OCI-M1 (cell line): Measurements from ENCODE around the gene VTA1.
A peak's percentile ranks its signal among the peaks of the same experiment; 100 is the strongest.
"Not testable (repeated sequence)": the region's sequence is repeated elsewhere in the genome, so short reads cannot be mapped to it uniquely, and the experiment has no call there.

Source experiments
- DNase-seq: peaks from one replicate; lab custom pipeline; 2025; lab: John Stamatoyannopoulos, UW

Gene VTA1

GRCh38 chr6:142146828-142147662 lies at the start of gene VTA1, which contains the start of gene NMBR:
TSS of gene VTA1 (plus strand) at chr6:142147263. CDS start at chr6:142147288, 25 bp downstream.
TSS of gene NMBR (minus strand) at chr6:142147122. CDS start at chr6:142088658, 58,464 bp downstream.
- DNase-seq = peak; percentile 99

DNA sequence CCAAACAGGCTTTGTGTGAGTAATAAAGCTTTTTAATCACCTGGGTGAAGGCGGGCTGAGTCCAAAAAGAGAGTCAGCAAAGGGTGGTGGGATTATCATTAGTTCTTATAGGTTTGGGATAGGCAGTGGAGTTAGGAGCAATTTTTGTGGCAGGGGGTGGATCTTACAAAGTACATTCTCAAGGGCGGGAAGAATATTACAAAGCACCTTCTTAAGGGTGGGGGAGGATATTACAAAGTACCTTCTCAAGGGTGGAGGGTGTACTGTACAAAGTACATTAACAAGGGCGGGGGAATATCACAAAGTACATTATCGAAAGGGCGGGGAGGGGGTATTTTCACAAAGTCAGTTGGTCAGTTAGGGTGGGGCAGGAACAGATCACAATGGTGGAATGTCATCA lies 42.2 kb upstream of the VTA1 start:
- not testable (repeated sequence) for DNase-seq

DNA sequence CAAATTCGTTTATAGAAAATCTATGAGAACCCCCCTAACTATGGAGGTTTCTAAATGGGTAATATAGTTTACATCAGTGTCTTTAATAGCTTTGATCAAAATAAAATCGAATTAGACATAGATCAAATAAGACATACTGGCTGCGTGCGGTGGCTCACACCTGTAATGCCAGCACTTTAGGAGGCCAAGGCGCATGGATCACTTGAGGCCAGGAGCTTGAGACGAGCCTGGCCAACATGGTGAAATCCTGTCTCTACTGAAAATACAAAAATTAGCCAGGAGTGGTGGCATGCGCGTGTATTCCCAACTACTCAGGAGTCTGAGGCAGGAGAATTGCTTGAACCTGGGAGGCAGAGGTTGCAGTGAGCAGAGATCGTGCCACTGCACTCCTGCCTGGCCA lies 36.2 kb upstream of the VTA1 start:
- DNase-seq = not testable (repeated sequence)

DNA sequence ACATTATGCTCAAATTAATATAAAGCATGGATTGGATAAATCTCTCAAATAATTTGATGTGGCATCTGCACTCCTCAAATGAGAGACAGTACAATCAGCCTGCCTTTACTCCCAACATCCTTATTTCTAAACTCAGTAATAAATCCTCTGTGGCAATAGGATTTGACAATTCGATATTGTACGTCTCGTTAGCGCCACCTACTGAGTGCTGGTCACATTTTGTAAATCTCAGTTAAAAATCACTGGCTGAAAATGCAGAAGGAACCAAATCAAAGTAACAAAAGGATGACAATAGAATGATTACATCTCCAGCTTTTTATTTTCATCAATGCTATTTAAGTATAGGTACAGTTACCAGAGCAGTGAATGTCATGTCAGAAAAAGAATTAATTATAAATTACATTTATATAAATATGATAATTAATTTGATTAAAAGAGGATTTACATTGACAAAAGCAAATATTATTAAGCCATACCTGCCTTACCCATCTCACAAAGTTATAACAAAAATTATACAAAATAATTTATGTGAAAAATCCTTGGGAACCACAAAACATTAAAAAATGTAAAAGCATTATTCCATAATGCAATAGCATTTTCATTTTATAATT lies 34.5 kb upstream of the VTA1 start:
- peak; percentile 93 for DNase-seq

DNA sequence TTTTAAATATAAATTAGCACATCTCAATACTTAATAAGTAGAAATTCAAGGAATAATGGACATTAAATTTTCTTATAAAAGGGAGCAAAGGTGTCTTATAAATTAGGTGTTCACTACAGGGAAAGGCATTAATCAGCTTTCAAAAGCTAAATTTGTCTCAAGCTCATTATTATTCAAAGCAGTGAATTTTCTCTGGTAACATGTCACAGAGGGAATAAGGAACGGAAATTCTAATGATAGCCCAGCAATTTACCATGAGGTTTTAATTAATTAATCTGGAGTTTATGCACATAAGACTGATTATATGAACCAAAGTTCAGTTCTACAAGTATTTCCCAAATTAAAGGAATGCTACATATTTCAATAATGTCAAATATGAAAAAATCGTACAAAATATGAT lies 29.7 kb upstream of the VTA1 start:
- DNase-seq = no peak

GRCh38 chr6:142118328-142118727 lies 28.7 kb upstream of the VTA1 start:
- DNase-seq = no peak

DNA sequence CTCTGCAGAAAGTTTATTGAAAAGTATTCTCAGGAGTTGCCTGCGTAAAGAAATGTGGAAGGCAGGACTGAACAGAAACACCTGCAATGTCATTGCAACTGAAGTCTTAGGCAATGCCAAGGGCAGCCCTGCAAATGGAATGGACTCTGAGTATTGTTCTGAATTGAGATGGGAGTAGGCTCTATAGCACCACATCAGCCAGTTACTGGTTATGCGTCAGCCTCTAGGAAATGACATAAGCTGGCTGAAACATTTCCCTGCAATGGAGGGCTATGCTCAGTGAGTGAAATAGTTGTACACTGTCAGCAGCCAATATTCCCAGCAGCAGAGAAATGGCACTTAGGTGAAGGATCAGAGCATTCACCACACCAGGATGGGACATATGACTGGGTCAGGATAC lies 28.1 kb upstream of the VTA1 start:
- no peak for DNase-seq

GRCh38 chr6:142121342-142121741 lies 25.7 kb upstream of the VTA1 start:
- no peak for DNase-seq

DNA sequence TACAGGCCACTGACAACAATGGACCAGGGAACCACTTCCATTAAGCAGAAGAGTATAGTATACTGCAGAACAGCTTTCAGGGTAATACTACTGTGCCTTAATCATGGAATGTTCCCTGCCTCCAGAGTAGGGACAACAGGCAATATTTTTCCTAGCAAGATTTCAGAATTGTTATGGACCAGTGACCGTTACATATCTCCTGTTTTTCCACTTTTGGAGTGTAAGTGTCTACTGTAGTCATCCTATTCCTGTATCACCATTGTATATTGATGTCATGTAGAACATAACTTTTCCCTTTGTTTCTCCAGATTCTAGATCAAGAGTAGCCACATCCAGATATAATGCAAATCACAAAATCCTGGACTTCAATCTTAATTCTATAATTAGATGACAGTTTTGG lies 16.2 kb upstream of the VTA1 start:
- no peak for DNase-seq

- DNase-seq = no peak
These were observed 14.4 kb upstream of the VTA1 start, which contains the start of gene GJE1 for GRCh38 chr6:142132625-142133024. TSS of gene GJE1 (plus strand) at chr6:142132925. CDS start at chr6:142133159, 234 bp downstream.

- no peak for DNase-seq
These were observed 8.2 kb upstream of the VTA1 start for GRCh38 chr6:142138876-142139275.

DNA sequence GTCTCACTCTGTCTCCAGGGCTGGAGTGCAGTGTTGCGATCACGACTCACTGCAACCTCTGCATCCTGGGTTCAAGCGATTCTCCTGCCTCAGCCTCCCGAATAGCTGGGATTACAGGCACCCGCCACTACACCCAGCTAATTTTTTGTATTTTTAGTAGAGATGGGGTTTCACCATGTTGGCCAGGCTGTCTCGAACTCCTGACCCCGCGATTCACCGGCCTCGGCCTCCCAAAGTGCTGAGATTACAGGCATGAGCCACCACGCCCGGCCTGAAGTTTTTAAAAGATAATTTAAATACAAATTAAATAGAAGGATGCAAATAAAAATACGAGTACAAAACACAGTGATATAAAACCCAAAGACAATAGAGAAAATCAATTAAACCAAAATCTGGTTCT lies 5.5 kb upstream of the VTA1 start:
- DNase-seq = not testable (repeated sequence)

DNA sequence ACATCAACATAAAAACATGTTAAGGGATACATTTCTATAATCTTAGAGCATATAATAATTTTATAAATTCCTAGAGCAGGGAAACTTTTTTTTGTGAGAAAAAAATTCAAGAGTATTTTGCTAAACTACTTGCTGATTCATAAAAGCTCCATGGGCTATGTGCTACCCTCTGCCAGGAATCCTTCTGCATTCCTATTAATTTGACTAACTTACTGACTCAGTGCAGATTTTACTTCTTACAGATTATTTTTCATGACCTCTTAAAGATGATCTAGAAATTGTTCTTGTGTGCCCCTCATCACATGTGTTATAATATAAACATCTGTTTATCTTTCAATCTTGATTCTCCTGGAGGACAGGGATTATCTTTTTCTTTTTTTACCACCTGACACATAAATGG lies 5.7 kb downstream of the VTA1 start:
- no peak for DNase-seq

DNA sequence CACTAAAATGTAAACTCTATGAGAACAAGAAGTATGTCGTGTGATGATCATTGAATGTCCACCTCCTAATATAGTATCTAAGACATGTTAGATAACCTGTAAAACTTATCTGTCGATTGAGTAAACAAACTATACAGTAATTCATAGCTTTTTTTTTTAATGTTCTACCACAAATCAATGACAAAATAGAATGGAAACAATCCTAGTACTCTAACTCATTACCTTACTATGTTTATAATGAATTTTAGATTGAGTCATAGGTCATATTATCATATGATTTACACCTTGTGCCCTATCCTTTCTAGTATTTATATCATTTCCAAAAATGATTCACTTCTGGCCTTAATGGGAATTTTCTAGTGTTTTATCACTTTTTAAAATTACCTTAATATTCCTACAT lies 6.1 kb downstream of the VTA1 start:
- DNase-seq = no peak

DNA sequence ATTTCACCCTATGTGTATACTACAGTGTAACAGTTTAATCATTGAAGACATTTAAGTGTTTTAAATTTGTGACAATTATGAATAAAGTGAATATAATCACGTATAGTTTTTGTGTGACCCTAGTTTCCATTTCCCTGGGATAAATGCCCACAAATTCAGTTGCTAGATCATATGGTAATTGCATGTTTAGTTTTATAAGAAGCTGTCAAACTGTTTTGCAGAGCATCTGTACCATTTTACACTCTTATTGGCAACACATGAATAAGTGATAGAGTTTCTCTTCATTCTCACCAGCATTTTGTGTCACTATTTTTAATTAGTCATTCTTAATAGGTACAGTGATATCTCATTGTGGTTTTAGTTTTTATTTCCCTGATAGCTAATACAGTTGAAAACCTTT lies 7.3 kb downstream of the VTA1 start:
- no peak for DNase-seq

DNA sequence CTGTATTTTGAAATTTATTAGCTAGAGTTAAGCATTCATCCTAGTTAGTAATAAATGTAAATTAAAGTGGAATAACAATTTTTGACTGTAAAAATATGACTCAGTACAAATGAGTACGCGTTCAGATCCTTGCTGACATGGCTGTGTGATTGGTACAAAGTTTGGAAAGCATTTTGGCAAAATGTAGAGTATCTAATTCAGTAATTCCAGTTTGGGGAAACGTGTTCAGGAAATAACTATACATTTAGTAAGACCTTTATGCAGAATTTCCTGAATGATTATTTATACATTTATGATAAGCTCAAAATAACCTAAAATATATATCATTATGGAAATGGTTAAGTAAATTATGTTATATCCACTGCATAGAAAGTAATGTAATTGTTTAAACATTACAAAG lies 8.0 kb downstream of the VTA1 start:
- no peak for DNase-seq

DNA sequence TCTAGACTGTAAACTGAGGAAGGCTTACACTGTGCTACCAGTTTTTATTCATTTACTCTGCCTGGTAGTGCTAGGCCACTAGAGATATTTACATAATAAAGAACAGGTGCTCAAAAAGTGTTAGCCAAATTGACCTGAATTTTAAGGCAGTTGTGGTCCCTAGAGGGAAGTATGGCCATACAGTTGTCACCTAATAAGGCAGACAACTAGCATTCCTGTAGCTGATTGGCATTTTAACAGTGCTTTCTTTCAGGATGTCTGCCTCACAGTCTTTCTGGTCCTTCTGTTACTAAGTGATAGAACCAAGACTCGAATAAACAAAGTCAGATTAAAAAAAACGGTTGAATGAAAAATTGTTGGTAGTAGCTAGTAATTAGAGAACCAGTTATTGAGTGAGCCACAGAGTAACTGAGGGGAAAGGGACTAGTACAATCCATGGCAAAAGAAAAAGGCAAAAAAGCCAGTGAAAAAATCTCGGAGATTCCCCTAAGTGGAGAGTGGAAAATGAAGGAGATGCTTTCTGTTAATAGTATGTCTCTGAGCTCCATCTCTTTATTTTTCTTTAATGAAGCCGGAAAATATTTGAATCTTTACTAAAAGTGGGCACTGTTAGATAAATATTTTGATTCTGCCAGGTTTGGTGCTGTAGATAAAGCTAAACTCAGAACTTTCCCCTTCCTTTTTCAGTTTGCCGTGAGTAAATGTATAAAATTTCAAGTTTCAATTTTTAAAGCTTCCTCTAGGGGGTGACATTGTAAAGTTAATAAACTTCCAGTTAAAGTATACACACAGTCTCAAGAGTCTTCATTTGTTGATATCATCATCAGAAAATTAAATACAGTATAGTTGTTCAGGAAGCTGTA lies 9.1 kb downstream of the VTA1 start:
- DNase-seq = peak; percentile 77

- DNase-seq = not testable (repeated sequence)
These were observed 9.7 kb downstream of the VTA1 start for GRCh38 chr6:142156758-142157068.

- no peak for DNase-seq
These were observed 15.7 kb downstream of the VTA1 start for GRCh38 chr6:142162780-142163179.

GRCh38 chr6:142165227-142165626 lies 18.2 kb downstream of the VTA1 start:
- DNase-seq = no peak

GRCh38 chr6:142167071-142167470 lies 20.0 kb downstream of the VTA1 start:
- no peak for DNase-seq

- DNase-seq = no peak
These were observed 20.4 kb downstream of the VTA1 start for GRCh38 chr6:142167486-142167885.

- DNase-seq = no peak
These were observed 24.3 kb downstream of the VTA1 start for GRCh38 chr6:142171351-142171750.
